ENCODE results near the gene MACROD2.
"Not testable (repeated sequence)": the region's sequence is repeated elsewhere in the genome, so short reads cannot be mapped to it uniquely, and the experiment has no call there.

The MACROD2 gene

DNA sequence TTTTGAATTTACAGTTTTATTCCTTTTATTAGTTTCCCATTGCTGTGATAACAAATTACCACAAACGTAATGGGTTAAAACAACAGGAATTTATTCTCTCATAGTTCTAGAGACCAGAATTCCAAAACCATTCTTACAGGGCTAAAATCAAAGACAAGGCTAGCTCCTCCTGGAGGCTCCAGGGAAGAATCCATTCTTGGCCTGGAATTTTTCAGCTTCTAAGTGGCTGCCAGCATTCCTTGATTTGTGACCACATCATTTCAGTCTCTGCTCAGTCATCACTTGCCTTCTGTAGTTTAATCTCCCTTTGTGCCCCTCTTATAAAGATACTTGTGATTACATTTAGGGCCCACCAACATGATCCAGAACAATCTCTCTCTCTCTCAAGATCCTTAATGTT is 4.0 kb upstream of the MACROD2 start:
- no peak for TF ChIP-seq CTCF (IDR thresholded peaks at IDR 0.05; ENCODE audit: low read depth, low read length)
- no peak for DNase-seq (ENCODE audit: extremely low read depth, low read depth)

DNA sequence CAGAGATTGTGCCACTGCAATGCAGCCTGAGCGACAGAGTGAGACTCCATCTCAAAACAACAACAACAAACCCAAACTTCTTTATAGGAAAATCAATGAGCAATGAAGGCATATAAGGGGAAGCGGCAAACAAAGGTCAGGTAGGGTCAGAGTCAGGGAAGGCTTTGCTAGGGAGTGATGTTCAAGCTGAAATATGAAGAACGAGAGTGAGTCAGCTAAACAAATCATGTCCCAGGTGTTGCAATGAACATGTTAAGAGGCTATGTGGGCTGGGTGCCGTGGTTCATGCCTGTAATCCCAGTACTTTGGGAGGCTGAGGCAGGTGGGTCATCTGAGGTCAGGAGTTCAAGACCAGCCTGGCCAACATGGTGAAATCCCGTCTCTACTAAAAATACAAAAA is 3.4 kb upstream of the MACROD2 start:
- DNase-seq (ENCODE audit: extremely low read depth, low read depth): not testable (repeated sequence)

DNA sequence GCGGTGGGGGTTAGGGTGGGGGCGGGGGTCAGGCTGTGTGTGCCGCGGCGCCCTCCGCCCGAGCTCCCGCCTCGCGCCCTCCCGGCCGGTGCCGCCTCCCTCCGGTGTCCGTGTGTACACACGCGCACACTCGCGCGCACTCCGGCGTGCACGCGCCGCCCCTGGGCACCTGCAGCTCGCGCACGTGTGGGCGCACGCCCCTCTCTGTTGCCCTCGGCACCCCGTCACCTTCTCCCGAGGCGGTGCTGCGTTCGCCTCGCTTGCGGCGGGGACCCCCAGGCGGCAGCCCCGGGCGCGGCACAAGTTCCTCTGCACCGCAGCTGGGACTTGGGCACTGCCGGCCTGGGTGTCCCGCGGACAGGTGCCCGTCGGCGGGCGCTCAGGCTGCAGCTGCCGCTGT is 525 bp downstream of the MACROD2 start:
- TF ChIP-seq CTCF (IDR thresholded peaks at IDR 0.05; ENCODE audit: low read depth, low read length): no peak
- no peak for DNase-seq (ENCODE audit: extremely low read depth, low read depth)

DNA sequence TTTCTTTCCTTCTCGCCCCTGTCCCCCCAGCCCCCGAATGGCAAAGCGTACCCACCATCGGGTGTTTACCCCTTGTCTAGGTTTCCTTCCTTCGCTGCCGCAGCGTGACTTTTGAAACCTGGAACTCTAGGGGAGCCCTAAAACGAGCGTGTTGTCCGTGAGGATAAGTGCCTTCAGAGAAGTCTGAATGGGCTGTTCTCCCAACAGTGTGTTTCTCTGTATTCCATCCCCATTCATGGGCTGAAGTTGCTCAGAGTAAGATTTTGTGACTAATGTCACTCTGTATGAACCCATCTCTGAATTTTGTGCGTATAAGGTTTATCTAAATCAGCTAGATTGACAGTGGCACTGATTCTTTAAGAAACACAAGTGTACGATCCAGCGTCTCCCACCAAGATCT is 949 bp downstream of the MACROD2 start:
- no peak for DNase-seq (ENCODE audit: extremely low read depth, low read depth)

DNA sequence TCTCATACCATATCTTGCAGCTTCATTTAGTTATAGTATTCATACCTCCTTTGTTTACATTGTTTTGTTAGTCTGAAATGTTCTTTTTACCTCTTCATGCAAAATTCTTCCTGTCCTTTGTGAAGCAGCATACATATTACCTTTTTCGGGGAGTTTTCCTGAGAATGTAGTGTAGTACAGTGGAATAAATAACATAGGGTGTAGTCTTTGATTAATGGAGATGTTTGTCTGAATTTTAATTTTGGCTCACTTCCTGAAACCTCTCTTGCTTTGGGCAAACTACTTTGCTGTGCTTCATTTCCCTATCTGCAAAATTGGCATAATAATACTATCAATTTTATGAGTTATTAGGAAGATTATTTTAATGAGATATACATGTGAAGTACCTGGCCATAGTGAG is 5.6 kb downstream of the MACROD2 start:
- DNase-seq (ENCODE audit: extremely low read depth, low read depth): no peak
- TF ChIP-seq CTCF (IDR thresholded peaks at IDR 0.05; ENCODE audit: low read depth, low read length): no peak

More for the DNA sequence above, 949 bp downstream of the MACROD2 start:
- no peak for TF ChIP-seq CTCF (IDR thresholded peaks at IDR 0.05; ENCODE audit: low read depth, low read length)

DNA sequence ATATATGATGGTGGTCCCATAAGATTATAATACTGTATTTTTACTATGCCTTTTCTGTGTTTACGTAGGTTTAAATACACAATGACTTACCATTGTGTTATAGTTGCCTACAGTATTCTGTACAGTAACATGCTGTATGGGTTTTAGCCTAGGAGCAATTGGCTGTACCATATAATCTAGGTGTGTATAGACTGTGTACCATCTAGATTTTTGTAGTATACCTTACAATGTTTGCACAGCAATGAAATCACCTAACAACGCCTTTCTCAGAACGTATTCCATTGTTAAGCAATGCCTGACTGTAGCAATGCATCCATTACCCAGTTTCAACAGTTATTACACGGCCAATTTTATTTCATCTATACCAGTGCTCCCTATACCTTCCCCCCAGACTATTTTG is 10.7 kb downstream of the MACROD2 start:
- no peak for DNase-seq (ENCODE audit: extremely low read depth, low read depth)
- TF ChIP-seq CTCF (IDR thresholded peaks at IDR 0.05; ENCODE audit: low read depth, low read length): no peak

- no peak for DNase-seq (ENCODE audit: extremely low read depth, low read depth)
- no peak for TF ChIP-seq CTCF (IDR thresholded peaks at IDR 0.05; ENCODE audit: low read depth, low read length)
These were observed 13.9 kb downstream of the MACROD2 start for GRCh38 chr20:14009208-14009607.

DNA sequence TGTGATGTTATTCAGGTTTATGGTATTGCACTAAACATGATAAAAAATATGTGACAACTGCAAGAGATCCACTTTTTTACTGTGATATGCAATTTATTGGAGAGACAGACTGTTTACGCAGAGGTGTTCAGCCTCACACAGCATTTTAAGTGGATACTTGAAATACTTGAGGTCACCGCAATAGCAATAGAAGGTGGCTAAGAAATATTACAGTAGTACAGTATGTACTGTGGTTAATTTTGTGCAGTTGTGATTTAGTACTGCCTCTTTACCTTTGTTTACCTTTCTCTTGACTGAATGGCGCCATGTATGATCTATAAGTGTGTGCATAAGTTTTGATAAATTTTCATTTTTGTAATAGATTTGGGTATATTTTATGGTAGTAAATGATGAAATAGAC is 17.4 kb downstream of the MACROD2 start:
- no peak for DNase-seq (ENCODE audit: extremely low read depth, low read depth)
- TF ChIP-seq CTCF (IDR thresholded peaks at IDR 0.05; ENCODE audit: low read depth, low read length): no peak

Data from AG09319 (cell line).